GM10266 (cell line): ENCODE data around the gene CELF5.

Experiments
- DNase-seq: peaks from one replicate; pipeline ENCODE4 v3.0.0; 2012; ENCODE audit errors: extremely low spot score
- CTCF ChIP-seq: IDR thresholded peaks from 2 replicates; pipeline ENCODE4 v1.5.1; 2012; ENCODE audit warnings: mild to moderate bottlenecking, low read depth; ENCODE audit not compliant: control insufficient read depth, insufficient read depth; ENCODE audit errors: missing control alignments

The CELF5 gene

DNA sequence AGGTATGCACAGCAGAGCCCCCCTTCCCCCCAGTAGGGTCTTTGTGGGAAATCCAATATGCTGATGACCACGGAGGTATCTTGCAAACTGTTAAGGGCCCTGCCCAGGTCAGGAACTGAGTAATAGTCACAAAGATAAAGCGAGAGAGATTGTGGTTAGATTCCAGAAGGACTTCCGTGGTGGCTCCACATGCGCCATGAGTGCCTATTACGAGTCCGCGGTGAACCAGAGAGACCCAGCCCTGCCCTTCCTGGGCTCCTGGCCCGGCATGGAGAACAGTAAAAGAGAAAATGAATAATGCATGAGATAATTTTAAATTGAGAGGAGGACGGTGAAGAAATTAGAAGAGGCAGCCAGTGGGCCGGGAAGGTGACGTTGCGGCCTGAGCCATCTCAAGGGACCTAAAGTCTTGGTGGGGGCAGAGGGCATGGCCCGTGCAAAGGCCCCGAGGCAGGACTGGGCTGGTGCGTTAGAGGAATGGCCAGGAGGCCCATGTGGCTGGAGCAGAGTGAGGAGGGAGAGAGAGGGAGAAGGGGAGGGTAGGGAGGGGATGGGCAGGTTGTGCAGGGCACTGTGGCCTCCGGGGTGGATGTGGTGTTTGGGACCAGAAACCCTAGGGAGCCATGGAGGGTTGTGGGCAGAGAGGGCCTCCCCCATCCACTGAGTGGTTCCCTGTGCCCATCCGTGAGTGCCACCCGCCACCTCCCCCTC lies 95.3 kb downstream of the CELF5 start:
- TF ChIP-seq CTCF: no peak
- no peak for DNase-seq

- TF ChIP-seq CTCF: no peak
- DNase-seq: no peak
Measured at GRCh38 chr19:3320354-3320670, 95.9 kb downstream of the CELF5 start.

- TF ChIP-seq CTCF: no peak
- DNase-seq: no peak
Measured at GRCh38 chr19:3320853-3321252, 96.4 kb downstream of the CELF5 start.

GRCh38 chr19:3321696-3322095 lies 97.2 kb downstream of the CELF5 start:
- DNase-seq: no peak
- TF ChIP-seq CTCF: no peak

GRCh38 chr19:3322199-3322978 lies 97.9 kb downstream of the CELF5 start:
- TF ChIP-seq CTCF: no peak
- DNase-seq: no peak

GRCh38 chr19:3323026-3323425 lies 98.6 kb downstream of the CELF5 start:
- no peak for DNase-seq
- TF ChIP-seq CTCF: no peak

- TF ChIP-seq CTCF: no peak
- no peak for DNase-seq
Measured at GRCh38 chr19:3323658-3324057, 99.2 kb downstream of the CELF5 start.
